T-helper 2 cell treated with Interferon-gamma antibody and Interleukin-4, amounts not matched to agents 5 μg/mL and 100 μg/mL, for 36 hours (primary cell): ENCODE measurements around the gene CEPT1.
A peak's percentile ranks its signal among the peaks of the same experiment; 100 is the strongest.

Source experiments
- DNase-seq: peaks from one replicate; pipeline ENCODE4 v3.0.0; 2021; ENCODE audit warnings: low spot score
- H3K27ac Mint-ChIP-seq: one replicate; pipeline ENCODE4 v1.8.0; 2021; ENCODE audit warnings: mild to moderate bottlenecking, mixed read lengths
- H3K27me3 Mint-ChIP-seq: one replicate; pipeline ENCODE4 v1.8.0; 2021; ENCODE audit warnings: low read depth, mixed read lengths
- H3K36me3 Mint-ChIP-seq: one replicate; pipeline ENCODE4 v1.8.0; 2021; ENCODE audit warnings: low read depth, mixed read lengths
- H3K4me1 Mint-ChIP-seq: one replicate; pipeline ENCODE4 v1.8.0; 2021; ENCODE audit warnings: low read depth, mixed read lengths
- H3K4me3 Mint-ChIP-seq: one replicate; pipeline ENCODE4 v1.8.0; 2022; ENCODE audit warnings: mild to moderate bottlenecking, moderate library complexity, mixed read lengths
- H3K9me3 Mint-ChIP-seq: one replicate; pipeline ENCODE4 v1.8.0; 2021; ENCODE audit warnings: mixed read lengths

The CEPT1 gene

DNA sequence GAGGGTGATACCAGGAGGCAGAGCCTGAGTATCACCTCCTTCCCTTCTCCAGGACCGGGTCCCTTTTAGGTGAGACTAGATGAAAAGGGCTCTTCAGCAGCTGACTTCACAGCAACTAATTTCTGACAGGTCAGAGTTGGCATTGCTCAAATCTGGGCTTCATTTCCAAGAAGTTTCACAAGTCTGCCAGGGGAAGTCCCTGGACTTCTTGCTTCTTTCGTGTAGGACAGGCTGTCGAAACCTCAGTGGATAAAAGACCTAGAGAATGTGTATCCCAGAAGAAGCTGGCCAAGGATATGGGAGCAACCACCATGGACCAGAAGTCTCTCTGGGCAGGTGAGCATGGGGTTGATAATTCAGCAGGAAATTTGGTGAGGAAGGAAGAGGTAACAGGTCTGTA is 87.4 kb downstream of the CEPT1 start, which contains the start of gene CHI3L2:
Gene CHI3L2 (plus strand): TSS at position 280 of the 400 bp plus-strand sequence. CDS start 17 bp downstream, at position 297.
- DNase-seq, result no peak
- Mint-ChIP-seq H3K27ac (peak within 1 kb of the TSS; percentile 53), H3K4me3 (peak within 1 kb of the TSS; percentile 13), H3K27me3 (no peaks in the 10 kb centered on the region), H3K4me1 (peaks cover 70% of the 10 kb centered on the region), H3K36me3 (peaks cover 2% of the 10 kb centered on the region), H3K9me3 (no peaks in the 10 kb centered on the region)

DNA sequence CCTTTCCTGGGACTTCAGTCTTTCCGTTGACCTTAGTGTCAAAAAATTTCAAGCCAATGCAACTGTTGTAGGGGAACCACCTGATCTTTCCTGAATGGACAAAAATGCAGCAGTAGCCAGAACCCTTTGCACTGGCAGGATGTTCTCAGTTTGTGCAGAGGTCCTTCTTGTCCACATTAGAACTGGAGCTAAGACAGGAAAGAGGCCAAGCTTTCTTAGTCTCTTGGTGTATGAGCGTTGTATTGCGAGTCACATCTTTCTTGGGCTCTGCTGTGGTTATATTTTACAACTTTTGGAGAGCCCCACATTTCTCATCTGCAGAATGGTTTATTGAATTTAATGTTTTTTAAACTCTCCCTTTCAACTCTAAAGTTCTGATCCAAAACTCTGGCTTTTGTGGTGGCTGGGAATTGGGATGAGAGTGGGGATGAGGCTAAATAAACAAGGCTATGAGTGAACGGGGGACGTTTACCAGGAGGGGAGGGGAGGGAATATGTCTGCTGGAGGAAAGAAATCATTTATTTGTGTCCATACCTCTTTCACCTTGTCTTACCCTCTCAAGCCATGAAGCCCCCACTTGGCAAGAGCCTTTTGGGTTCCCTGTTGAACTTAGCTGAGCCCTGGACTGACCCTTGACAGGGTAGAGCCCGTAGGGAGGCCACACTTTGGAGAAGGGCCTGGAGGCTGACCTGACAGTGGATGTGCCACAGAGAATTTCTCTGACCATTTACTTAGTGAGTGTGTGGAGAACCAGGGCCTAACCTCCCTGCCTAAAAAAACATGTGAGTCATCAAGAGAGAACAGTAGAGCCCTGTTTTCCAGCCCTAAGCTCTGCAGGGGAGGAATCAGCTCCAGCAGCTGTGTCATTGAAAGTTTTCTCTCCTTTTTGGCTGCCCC is 88.1 kb downstream of the CEPT1 start:
- no peaks in the 10 kb centered on the region for H3K27me3 Mint-ChIP-seq
- peaks cover 63% of the 10 kb centered on the region for H3K4me1 Mint-ChIP-seq
- no peak for DNase-seq
- peak overlapping the region; percentile 19 for H3K27ac Mint-ChIP-seq
- peaks cover 2% of the 10 kb centered on the region for H3K36me3 Mint-ChIP-seq
- no peaks in the 10 kb centered on the region for H3K9me3 Mint-ChIP-seq
- peak overlapping the region; percentile 13 for H3K4me3 Mint-ChIP-seq

DNA sequence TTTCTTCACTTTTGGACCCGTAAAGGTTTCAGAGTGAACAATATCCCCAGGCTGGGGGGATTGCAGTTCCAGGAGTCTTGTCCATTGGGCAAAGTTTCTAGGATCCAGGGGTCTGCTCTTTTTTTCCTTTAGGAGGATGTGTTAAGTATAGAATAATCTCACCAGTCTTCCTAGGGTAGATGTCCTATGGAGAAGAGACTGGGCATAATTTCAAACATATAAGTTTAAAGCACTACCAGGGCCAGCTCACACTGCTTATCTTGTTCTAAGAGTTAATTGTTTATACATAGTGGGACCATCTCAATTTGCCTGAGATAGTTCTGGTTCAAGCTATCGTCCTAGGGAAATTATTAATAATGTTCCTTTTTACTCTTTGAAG is 88.7 kb downstream of the CEPT1 start:
- no peak overlapping the region for H3K27ac Mint-ChIP-seq
- H3K4me3 Mint-ChIP-seq, result no peak overlapping the region
- H3K27me3 Mint-ChIP-seq, result no peaks in the 10 kb centered on the region
- H3K4me1 Mint-ChIP-seq, result peaks cover 59% of the 10 kb centered on the region
- DNase-seq, result no peak
- no peaks in the 10 kb centered on the region for H3K9me3 Mint-ChIP-seq
- H3K36me3 Mint-ChIP-seq, result peaks cover 2% of the 10 kb centered on the region

DNA sequence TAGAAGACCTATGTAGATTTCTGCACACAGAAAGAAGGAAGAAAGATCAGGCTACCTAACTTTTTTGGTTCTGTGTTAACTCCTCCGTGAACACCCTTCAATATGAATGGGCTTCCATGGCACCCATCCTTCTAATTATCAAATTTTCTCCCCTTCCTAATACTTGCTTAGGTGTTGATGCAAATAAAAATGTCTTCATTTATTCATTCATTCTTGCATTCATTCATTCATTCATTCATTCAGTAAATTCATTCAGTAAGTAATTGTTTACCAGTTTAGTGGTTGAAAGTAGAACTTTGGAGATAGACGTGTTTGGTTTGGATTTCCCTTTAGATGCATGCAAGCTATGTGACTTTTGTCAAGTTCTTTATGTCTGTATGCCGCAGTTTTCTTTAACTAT is 92.1 kb downstream of the CEPT1 start:
- Mint-ChIP-seq H3K4me1 (peaks cover 34% of the 10 kb centered on the region), H3K4me3 (no peak overlapping the region)

DNA sequence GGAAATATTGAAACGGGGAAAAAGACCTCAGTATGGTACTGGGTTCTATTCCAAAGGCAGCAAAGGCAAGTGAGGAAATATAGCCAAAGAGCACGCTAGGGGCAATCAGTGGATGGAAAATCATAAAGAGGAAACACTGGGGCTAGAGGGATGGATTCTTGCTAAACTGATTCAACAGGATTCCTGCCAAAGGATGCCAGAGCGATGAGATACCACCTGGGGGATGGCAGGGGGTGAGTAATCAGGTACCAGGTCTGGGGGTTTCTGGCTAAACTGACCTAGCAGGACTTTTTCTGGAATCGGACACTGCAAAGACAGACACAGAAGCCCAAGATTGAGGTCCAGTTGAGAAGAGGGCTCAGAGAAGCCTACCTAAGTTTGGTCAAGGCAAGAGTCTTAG is 94.2 kb downstream of the CEPT1 start:
- H3K4me3 Mint-ChIP-seq, result no peak overlapping the region
- no peak overlapping the region for H3K27ac Mint-ChIP-seq

More for the DNA sequence above, 92.1 kb downstream of the CEPT1 start:
- H3K36me3 Mint-ChIP-seq, result peaks cover 4% of the 10 kb centered on the region
- no peak for DNase-seq
- no peak overlapping the region for H3K27ac Mint-ChIP-seq
- H3K27me3 Mint-ChIP-seq, result no peaks in the 10 kb centered on the region
- H3K9me3 Mint-ChIP-seq, result no peaks in the 10 kb centered on the region

More for the DNA sequence above, 94.2 kb downstream of the CEPT1 start:
- peaks cover 11% of the 10 kb centered on the region for H3K36me3 Mint-ChIP-seq
- no peaks in the 10 kb centered on the region for H3K27me3 Mint-ChIP-seq
- DNase-seq, result no peak
- H3K9me3 Mint-ChIP-seq, result no peaks in the 10 kb centered on the region
- H3K4me1 Mint-ChIP-seq, result peaks cover 21% of the 10 kb centered on the region
